ENCODE results near the gene TMEM50B.

GRCh38 chr21:33425825-33426224 lies 53.9 kb downstream of the TMEM50B start:
- TF ChIP-seq BHLHE40 (IDR thresholded peaks at IDR 0.05; ENCODE audit: low read depth, low read length) = no peak
- no peak for TF ChIP-seq ELK1 (IDR thresholded peaks at IDR 0.05; ENCODE audit: low read depth, low read length)
- no peak for TF ChIP-seq SREBF2 (IDR thresholded peaks at IDR 0.05)
- no peak for TF ChIP-seq ESRRA (IDR thresholded peaks at IDR 0.05; ENCODE audit: borderline replicate concordance, low read length)
- no peak for TF ChIP-seq POLR2A (IDR thresholded peaks at IDR 0.05; ENCODE audit: low read length)
- TF ChIP-seq, protein P1, sequence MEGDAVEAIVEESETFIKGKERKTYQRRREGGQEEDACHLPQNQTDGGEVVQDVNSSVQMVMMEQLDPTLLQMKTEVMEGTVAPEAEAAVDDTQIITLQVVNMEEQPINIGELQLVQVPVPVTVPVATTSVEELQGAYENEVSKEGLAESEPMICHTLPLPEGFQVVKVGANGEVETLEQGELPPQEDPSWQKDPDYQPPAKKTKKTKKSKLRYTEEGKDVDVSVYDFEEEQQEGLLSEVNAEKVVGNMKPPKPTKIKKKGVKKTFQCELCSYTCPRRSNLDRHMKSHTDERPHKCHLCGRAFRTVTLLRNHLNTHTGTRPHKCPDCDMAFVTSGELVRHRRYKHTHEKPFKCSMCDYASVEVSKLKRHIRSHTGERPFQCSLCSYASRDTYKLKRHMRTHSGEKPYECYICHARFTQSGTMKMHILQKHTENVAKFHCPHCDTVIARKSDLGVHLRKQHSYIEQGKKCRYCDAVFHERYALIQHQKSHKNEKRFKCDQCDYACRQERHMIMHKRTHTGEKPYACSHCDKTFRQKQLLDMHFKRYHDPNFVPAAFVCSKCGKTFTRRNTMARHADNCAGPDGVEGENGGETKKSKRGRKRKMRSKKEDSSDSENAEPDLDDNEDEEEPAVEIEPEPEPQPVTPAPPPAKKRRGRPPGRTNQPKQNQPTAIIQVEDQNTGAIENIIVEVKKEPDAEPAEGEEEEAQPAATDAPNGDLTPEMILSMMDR (IDR thresholded peaks at IDR 0.05) = no peak
- no peak for TF ChIP-seq FOSL2 (IDR thresholded peaks at IDR 0.05)
- TF ChIP-seq FOSL2 (CRISPR knock-in tag; IDR thresholded peaks at IDR 0.05) = no peak
- TF ChIP-seq, protein P2, sequence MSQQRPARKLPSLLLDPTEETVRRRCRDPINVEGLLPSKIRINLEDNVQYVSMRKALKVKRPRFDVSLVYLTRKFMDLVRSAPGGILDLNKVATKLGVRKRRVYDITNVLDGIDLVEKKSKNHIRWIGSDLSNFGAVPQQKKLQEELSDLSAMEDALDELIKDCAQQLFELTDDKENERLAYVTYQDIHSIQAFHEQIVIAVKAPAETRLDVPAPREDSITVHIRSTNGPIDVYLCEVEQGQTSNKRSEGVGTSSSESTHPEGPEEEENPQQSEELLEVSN (IDR thresholded peaks at IDR 0.05; ENCODE audit: borderline replicate concordance, low read depth) = no peak
- TF ChIP-seq HOXA7 (CRISPR knock-in tag; IDR thresholded peaks at IDR 0.05) = no peak

Measured in A549 (cell line).